Coronary artery (tissue), 2 donors: ENCODE results near the gene PRDM10.

ENCODE experiments used
- DNase-seq: peaks from one replicate; pipeline ENCODE4 v3.0.0-alpha.2; 2017; ENCODE audit warnings: low spot score
- H3K27ac ChIP-seq, 2 donors: fragments of 200-600 bp; sonication (generic); one replicate each; pipeline ENCODE4 v1.5.1; 2016 to 2019
- H3K4me3 ChIP-seq: fragments of 200-600 bp; sonication (generic); 2 replicates; pipeline ENCODE4 v1.5.1; 2016; ENCODE audit warnings: mild to moderate bottlenecking, moderate library complexity
- TF ChIP-seq, protein P1 (sequence below): fragments of 200-600 bp; sonication (generic); IDR thresholded peaks from one replicate; pipeline ENCODE4 v1.5.1; 2019; ENCODE audit warnings: antibody characterized with exemption

PRDM10 gene

DNA sequence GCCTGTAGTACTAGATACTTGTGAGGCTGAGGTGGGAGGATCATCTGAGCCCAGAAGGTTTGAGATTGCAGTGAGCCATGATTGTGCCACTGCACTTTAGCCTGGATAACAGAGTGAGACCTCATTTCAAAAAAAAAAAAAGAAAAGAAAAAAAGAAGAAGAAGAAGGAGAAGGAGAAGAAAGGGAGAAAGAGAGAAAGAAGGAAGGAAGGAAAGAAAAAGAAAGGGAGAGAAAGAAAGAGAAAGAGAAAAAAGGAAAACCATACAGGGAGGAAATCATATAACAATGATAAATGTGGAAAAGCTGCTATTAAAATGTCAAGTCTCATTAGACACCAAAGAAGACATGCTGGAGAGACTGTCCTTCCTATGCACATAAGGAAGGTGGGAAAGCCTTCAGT lies 5.7 kb upstream of the PRDM10 start:
- H3K27ac ChIP-seq = no peak overlapping the region
- no peak overlapping the region for H3K4me3 ChIP-seq
- TF ChIP-seq, protein P1, sequence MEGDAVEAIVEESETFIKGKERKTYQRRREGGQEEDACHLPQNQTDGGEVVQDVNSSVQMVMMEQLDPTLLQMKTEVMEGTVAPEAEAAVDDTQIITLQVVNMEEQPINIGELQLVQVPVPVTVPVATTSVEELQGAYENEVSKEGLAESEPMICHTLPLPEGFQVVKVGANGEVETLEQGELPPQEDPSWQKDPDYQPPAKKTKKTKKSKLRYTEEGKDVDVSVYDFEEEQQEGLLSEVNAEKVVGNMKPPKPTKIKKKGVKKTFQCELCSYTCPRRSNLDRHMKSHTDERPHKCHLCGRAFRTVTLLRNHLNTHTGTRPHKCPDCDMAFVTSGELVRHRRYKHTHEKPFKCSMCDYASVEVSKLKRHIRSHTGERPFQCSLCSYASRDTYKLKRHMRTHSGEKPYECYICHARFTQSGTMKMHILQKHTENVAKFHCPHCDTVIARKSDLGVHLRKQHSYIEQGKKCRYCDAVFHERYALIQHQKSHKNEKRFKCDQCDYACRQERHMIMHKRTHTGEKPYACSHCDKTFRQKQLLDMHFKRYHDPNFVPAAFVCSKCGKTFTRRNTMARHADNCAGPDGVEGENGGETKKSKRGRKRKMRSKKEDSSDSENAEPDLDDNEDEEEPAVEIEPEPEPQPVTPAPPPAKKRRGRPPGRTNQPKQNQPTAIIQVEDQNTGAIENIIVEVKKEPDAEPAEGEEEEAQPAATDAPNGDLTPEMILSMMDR = no peak
- DNase-seq = no peak

GRCh38 chr11:130006929-130007328 lies 4.3 kb upstream of the PRDM10 start:
- Histone ChIP-seq H3K27ac (no peak overlapping the region), H3K4me3 (no peak overlapping the region)
- no peak for DNase-seq
- TF ChIP-seq, protein P1 = no peak

DNA sequence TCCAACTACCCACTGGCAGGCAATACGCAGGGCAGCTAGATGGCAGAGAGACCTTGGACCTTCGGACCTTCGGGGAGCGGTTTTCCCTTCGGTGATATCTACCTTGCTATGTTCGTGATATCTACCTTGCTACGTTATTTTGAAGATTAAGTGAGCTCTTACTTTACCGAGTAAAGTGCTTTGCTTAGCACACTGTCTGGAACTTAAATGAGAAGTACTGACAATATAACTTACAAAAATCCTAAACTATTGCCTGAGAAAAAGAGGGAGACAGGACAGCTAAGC lies 1.0 kb upstream of the PRDM10 start:
- TF ChIP-seq, protein P1 = no peak
- DNase-seq = no peak

DNA sequence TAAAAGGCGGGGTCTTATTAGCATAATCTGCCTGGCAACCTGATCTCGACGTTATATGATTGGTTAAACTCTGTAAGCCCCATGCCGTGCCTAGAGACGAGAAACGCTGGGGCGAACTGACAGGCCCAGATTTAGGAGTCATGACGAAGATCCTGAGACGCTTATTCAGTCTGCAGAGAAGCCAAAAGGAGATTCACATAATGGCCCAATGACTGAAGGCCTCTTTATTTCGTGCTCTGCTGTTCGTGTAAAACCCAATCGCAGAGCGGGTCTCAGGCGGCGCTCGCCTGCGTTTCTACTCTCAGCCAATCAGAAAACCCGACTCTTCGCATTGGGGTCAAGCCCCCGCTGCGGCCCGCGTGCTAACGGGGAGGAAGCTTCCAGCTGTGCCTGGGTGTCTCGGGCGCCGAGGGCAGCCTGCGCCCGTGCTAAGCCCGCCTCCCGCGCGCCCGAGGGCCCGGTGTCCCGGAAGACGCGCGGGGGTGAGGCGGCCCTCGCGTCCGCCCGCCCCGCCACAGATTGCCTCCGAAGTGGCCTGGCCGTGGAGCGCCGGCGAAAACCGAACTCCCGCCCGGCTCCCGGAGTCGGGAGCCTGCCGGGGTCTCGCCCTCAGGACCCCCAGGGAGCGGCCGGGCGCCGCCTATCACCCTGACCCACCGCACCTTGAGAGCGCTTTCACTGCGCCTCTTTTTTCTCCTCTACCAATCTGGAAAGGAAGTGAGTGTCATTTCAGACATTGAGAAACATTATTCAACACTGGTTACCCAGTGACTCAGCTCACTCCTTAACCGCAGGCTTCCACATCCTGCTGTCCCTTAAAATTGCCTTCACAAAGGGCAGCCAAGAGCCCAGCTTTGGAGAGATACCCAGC lies 446 bp upstream of the PRDM10 start:
- H3K27ac ChIP-seq = peak overlapping the region; percentile 98
- TF ChIP-seq, protein P1 = no peak
- DNase-seq = peak; percentile 97

More for the DNA sequence above, 1.0 kb upstream of the PRDM10 start:
- H3K27ac ChIP-seq = peak overlapping the region; percentile 98
- H3K4me3 ChIP-seq = peak overlapping the region; percentile 94

GRCh38 chr11:130001461-130002351 lies 929 bp downstream of the PRDM10 start:
- peak; percentile 76 for DNase-seq
- Histone ChIP-seq H3K4me3 (peak overlapping the region; percentile 94), H3K27ac (peak overlapping the region; percentile 98)
- TF ChIP-seq, protein P1 = no peak

More for the DNA sequence above, 446 bp upstream of the PRDM10 start:
- H3K4me3 ChIP-seq = peak overlapping the region; percentile 94

- DNase-seq = no peak
- TF ChIP-seq, protein P1 = no peak
- Histone ChIP-seq H3K27ac (peak overlapping the region; percentile 23 to 98), H3K4me3 (no peak overlapping the region)
Observed at GRCh38 chr11:130000552-130001176, 2.0 kb downstream of the PRDM10 start.
